Measurements from ENCODE around the gene RSRP1. TPM values are rescaled to one million over a fixed set of nuclear protein-coding genes. Genes with fewer than 3 reads are reported as not detected.
A peak's percentile ranks its signal among the peaks of the same experiment; 100 is the strongest.

RSRP1 gene
- total RNA-seq, 1 donor from 2014 or later, result 109 TPM

- Mint-ChIP-seq H3K27me3 (no peaks in the 10 kb centered on the region), H3K9me3 (no peaks in the 10 kb centered on the region), H3K4me1 (ENCODE audit: unreplicated experiment) (no peaks in the 10 kb centered on the region), H3K4me3 (no peak overlapping the region), H3K27ac (peak overlapping the region; percentile 89), H3K36me3 (no peaks in the 10 kb centered on the region)
- DNase-seq (ENCODE audit: extremely low spot score, unreplicated experiment), result no peak
- TF ChIP-seq, protein P1, sequence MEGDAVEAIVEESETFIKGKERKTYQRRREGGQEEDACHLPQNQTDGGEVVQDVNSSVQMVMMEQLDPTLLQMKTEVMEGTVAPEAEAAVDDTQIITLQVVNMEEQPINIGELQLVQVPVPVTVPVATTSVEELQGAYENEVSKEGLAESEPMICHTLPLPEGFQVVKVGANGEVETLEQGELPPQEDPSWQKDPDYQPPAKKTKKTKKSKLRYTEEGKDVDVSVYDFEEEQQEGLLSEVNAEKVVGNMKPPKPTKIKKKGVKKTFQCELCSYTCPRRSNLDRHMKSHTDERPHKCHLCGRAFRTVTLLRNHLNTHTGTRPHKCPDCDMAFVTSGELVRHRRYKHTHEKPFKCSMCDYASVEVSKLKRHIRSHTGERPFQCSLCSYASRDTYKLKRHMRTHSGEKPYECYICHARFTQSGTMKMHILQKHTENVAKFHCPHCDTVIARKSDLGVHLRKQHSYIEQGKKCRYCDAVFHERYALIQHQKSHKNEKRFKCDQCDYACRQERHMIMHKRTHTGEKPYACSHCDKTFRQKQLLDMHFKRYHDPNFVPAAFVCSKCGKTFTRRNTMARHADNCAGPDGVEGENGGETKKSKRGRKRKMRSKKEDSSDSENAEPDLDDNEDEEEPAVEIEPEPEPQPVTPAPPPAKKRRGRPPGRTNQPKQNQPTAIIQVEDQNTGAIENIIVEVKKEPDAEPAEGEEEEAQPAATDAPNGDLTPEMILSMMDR (conservative IDR thresholded peaks at IDR 0.05), result no peak
These were observed 8.7 kb upstream of the RSRP1 start for GRCh38 chr1:25255706-25256577.

- no peak overlapping the region for H3K4me3 Mint-ChIP-seq
- no peaks in the 10 kb centered on the region for H3K9me3 Mint-ChIP-seq
- H3K36me3 Mint-ChIP-seq, result no peaks in the 10 kb centered on the region
- no peaks in the 10 kb centered on the region for H3K4me1 Mint-ChIP-seq (ENCODE audit: unreplicated experiment)
- TF ChIP-seq, protein P1 (conservative IDR thresholded peaks at IDR 0.05), result no peak
- H3K27me3 Mint-ChIP-seq, result no peaks in the 10 kb centered on the region
- H3K27ac Mint-ChIP-seq, result no peak overlapping the region
- no peak for DNase-seq (ENCODE audit: extremely low spot score, unreplicated experiment)
These were observed 6.7 kb upstream of the RSRP1 start for GRCh38 chr1:25253911-25254310.

GRCh38 chr1:25247829-25248754 is 838 bp upstream of the RSRP1 start:
- H3K9me3 Mint-ChIP-seq, result no peaks in the 10 kb centered on the region
- peaks cover 31% of the 10 kb centered on the region for H3K4me1 Mint-ChIP-seq (ENCODE audit: unreplicated experiment)
- peak overlapping the region; percentile 99 for H3K27ac Mint-ChIP-seq
- TF ChIP-seq, protein P1 (conservative IDR thresholded peaks at IDR 0.05), result peak; percentile 44
- H3K36me3 Mint-ChIP-seq, result peaks cover 25% of the 10 kb centered on the region
- H3K27me3 Mint-ChIP-seq, result no peaks in the 10 kb centered on the region
- peak overlapping the region; percentile 97 for H3K4me3 Mint-ChIP-seq
- DNase-seq (ENCODE audit: extremely low spot score, unreplicated experiment), result peak; percentile 7

DNA sequence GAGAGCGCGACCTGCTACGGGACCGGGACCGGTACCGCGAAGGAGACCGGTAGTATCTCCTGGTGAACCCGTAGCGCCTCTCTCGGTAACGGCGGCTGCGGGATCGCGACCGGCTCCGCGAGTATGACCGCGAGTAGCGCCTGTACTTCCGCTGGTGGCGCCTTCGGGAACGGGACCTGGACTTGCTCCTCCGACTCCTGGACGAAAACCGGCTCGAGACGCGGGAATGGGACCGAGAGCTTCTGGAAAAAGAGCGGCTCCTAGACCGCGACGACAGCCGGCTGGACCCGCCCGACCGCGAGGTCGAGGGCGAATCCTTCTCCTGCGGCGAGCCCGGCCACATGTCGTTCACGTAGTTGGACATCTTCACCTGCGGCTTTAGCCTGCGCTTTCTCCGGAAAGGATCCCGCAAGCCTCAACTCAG is 642 bp downstream of the RSRP1 start:
- peak overlapping the region; percentile 99 for H3K27ac Mint-ChIP-seq
- DNase-seq (ENCODE audit: extremely low spot score, unreplicated experiment), result peak; percentile 69
- peaks cover 31% of the 10 kb centered on the region for H3K4me1 Mint-ChIP-seq (ENCODE audit: unreplicated experiment)
- H3K4me3 Mint-ChIP-seq, result peak overlapping the region; percentile 97
- TF ChIP-seq, protein P1 (conservative IDR thresholded peaks at IDR 0.05), result no peak
- H3K9me3 Mint-ChIP-seq, result no peaks in the 10 kb centered on the region
- no peaks in the 10 kb centered on the region for H3K27me3 Mint-ChIP-seq
- peaks cover 25% of the 10 kb centered on the region for H3K36me3 Mint-ChIP-seq

DNA sequence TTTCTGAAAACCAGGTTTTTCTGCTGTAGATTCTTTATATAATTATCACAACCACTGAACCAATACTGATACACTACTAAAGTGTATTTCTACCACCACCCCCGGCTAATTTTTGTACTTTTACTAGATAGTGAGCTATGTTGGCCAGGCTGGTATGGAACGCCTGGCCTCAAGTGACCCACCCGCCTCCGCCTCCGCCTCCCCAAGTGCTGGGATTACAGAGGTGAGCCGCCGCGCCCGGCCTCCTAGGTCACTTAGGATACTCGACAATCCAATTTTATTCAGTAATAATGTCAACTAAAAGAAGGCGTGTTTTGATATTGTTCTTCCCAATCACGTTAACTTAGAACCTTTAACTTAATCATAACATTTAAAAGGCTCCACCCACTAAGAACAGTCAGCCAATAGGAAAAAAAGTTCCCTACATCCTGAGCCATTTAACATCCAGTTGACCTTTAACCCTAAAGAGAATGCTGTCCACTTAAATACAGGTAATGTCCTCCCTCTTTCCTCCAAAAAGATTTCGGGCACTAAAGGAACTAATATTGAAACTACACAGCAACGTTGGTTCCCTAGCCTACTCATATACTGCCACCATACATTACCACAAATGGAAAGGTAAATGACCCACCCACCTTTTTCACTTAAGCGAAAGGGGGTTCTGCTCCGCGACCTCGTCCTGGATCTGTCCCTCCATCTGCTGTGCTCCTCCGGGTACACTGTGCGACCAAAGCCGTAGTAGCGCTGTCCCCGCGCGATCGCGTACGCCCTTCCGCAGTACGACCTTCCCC is 1.2 kb downstream of the RSRP1 start:
- H3K4me1 Mint-ChIP-seq (ENCODE audit: unreplicated experiment), result peaks cover 31% of the 10 kb centered on the region
- peak overlapping the region; percentile 99 for H3K27ac Mint-ChIP-seq
- peaks cover 25% of the 10 kb centered on the region for H3K36me3 Mint-ChIP-seq
- H3K9me3 Mint-ChIP-seq, result no peaks in the 10 kb centered on the region
- DNase-seq (ENCODE audit: extremely low spot score, unreplicated experiment), result peak; percentile 29
- no peaks in the 10 kb centered on the region for H3K27me3 Mint-ChIP-seq
- TF ChIP-seq, protein P1 (conservative IDR thresholded peaks at IDR 0.05), result no peak
- peak overlapping the region; percentile 97 for H3K4me3 Mint-ChIP-seq

Measured in type B pancreatic cell (in vitro differentiated cells).